GM23248 (cell line): ENCODE data around the gene CRY2. TPM values are rescaled to one million over a fixed set of nuclear protein-coding genes. Genes with fewer than 3 reads are reported as not detected.
"Not testable (repeated sequence)": the region's sequence is repeated elsewhere in the genome, so short reads cannot be mapped to it uniquely, and the experiment has no call there.

Experiments used
- DNase-seq: peaks from one replicate; pipeline ENCODE4 v3.0.0-alpha.2; 2015
- H2AFZ ChIP-seq: fragments of 200-600 bp; sonication (generic); 2 replicates; pipeline ENCODE4 v1.6.1; 2016; ENCODE audit warnings: antibody characterized with exemption
- H3F3A ChIP-seq: fragments of 200-600 bp; sonication (generic); 2 replicates; pipeline ENCODE4 v1.6.1; 2016; ENCODE audit warnings: mild to moderate bottlenecking, antibody characterized with exemption, mixed run types; ENCODE audit not compliant: insufficient read depth
- H3K27ac ChIP-seq: fragments of 200-600 bp; sonication (generic); 2 replicates; pipeline ENCODE4 v1.5.1; 2016; ENCODE audit warnings: mild to moderate bottlenecking
- H3K27me3 ChIP-seq: fragments of 200-600 bp; sonication (generic); replicated peaks from 2 replicates; pipeline ENCODE4 v1.6.1; 2016; ENCODE audit warnings: mild to moderate bottlenecking; ENCODE audit not compliant: insufficient read depth
- H3K36me3 ChIP-seq: fragments of 200-600 bp; sonication (generic); 2 replicates; pipeline ENCODE4 v1.6.1; 2016; ENCODE audit warnings: low read depth, mild to moderate bottlenecking
- H3K4me1 ChIP-seq: fragments of 200-600 bp; sonication (generic); 2 replicates; pipeline ENCODE4 v1.6.1; 2016; ENCODE audit warnings: mild to moderate bottlenecking; ENCODE audit not compliant: insufficient read depth
- H3K4me2 ChIP-seq: fragments of 200-600 bp; sonication (generic); one replicate; pipeline ENCODE4 v1.6.1; 2016; ENCODE audit warnings: mild to moderate bottlenecking; ENCODE audit not compliant: unreplicated experiment
- H3K4me3 ChIP-seq: fragments of 200-600 bp; sonication (generic); 2 replicates; pipeline ENCODE4 v1.5.1; 2016; ENCODE audit warnings: mild to moderate bottlenecking
- H3K79me2 ChIP-seq: fragments of 200-600 bp; sonication (generic); 2 replicates; pipeline ENCODE4 v1.6.1; 2016; ENCODE audit warnings: mild to moderate bottlenecking; ENCODE audit not compliant: insufficient read depth
- H3K9ac ChIP-seq: fragments of 200-600 bp; sonication (generic); 2 replicates; pipeline ENCODE4 v1.6.1; 2016; ENCODE audit warnings: mild to moderate bottlenecking
- H3K9me2 ChIP-seq: fragments of 200-600 bp; sonication (generic); 2 replicates; pipeline ENCODE4 v1.6.1; 2016; ENCODE audit warnings: mixed run types, mild to moderate bottlenecking, moderate library complexity; ENCODE audit not compliant: insufficient read depth
- H3K9me3 ChIP-seq: fragments of 200-600 bp; sonication (generic); one replicate; pipeline ENCODE4 v1.6.1; 2017; ENCODE audit warnings: low read depth
- H4K20me1 ChIP-seq: fragments of 200-600 bp; sonication (generic); 2 replicates; pipeline ENCODE4 v1.6.0; 2016; ENCODE audit not compliant: insufficient read depth
- EZH2 ChIP-seq: fragments of 200-600 bp; sonication (generic); IDR thresholded peaks from 2 replicates; pipeline ENCODE4 v1.6.1; 2018; ENCODE audit warnings: antibody characterized with exemption, mild to moderate bottlenecking; ENCODE audit not compliant: insufficient read depth, poor library complexity, severe bottlenecking
- EZH2phosphoT487 ChIP-seq: fragments of 200-600 bp; sonication (generic); IDR thresholded peaks from 2 replicates; pipeline ENCODE4 v1.6.1; 2018; ENCODE audit warnings: antibody characterized with exemption, moderate library complexity, mild to moderate bottlenecking, low read depth; ENCODE audit not compliant: insufficient read depth
- WGBS, 2 experiments: methylation state at CpG; one replicate each; pipeline ENCODE4 v1.1.6; 2015 to 2017; ENCODE audit warnings: low lambda C conversion rate in 2 of 2, low coverage in 1 of 2; ENCODE audit errors: missing lambda C conversion rate in 2 of 2; 5-methylcytosine and 5-hydroxymethylcytosine counted together
- in situ Hi-C: fragments of 300-500 bp; cut with MboI; formaldehyde crosslinking; loops from 2 replicates; pipeline ENCODE4 v1.15.0; 2020
- polyA plus RNA-seq: library from polyadenylated mRNA; unstranded; fragments of >200 nt; fragmentation: Nextera tagmentation; extraction: Ambion mirVana; gene quantifications from 2 replicates; pipeline ENCODE4 v1.2.1, GENCODE V29; 2016
- total RNA-seq: library from RNA; depleted of rRNA; stranded (reverse); fragments of >200 nt; shearing (Covaris generic); gene quantifications from 2 replicates; pipeline ENCODE4 v1.2.3, GENCODE V29; 2014

CRY2 gene
- total and polyA plus RNA-seq, 2 experiments from 2014 or later = 7.6 to 10.3 TPM

- DNase-seq = peak; percentile 92
- Histone ChIP-seq H3K4me3 (peak overlapping the region; percentile 94), H3K9me2 (no peaks in the 10 kb centered on the region), H3K4me2 (peak overlapping the region; percentile 99), H3K9ac (peak overlapping the region; percentile 99), H3K27me3 (no peaks in the 10 kb centered on the region), H4K20me1 (no peaks in the 10 kb centered on the region), H3K27ac (peak overlapping the region; percentile 94), H3K9me3 (no peaks in the 10 kb centered on the region), H3K79me2 (peaks cover 41% of the 10 kb centered on the region), H3F3A (no peaks in the 10 kb centered on the region), H3K4me1 (peaks cover 23% of the 10 kb centered on the region), H3K36me3 (no peaks in the 10 kb centered on the region), H2AFZ (peak overlapping the region; percentile 92)
- 7 to 11% methylated on average over 16 to 29 of the region's 29 CpGs for WGBS, 2 experiments
- in situ Hi-C loops = no loop called here
- no peak for TF ChIP-seq EZH2phosphoT487
- TF ChIP-seq EZH2 = no peak
These were observed 41.8 kb upstream of the CRY2 start for GRCh38 chr11:45805305-45806071.

GRCh38 chr11:45806072-45806933 is 41.0 kb upstream of the CRY2 start:
- no peak overlapping the region for H2AFZ ChIP-seq
- no peaks in the 10 kb centered on the region for H3K36me3 ChIP-seq
- peak overlapping the region; percentile 99 for H3K4me2 ChIP-seq
- no peak for DNase-seq
- H3F3A ChIP-seq = no peaks in the 10 kb centered on the region
- H3K9ac ChIP-seq = peak overlapping the region; percentile 99
- no peak overlapping the region for H3K27ac ChIP-seq
- no peaks in the 10 kb centered on the region for H3K9me3 ChIP-seq
- TF ChIP-seq EZH2 (no peak), EZH2phosphoT487 (no peak)
- no peaks in the 10 kb centered on the region for H3K27me3 ChIP-seq
- H3K9me2 ChIP-seq = no peaks in the 10 kb centered on the region
- in situ Hi-C loops = no loop called here
- 53 to 55% methylated on average over 20 of the region's 20 CpGs for WGBS, 2 experiments
- H3K4me1 ChIP-seq = peaks cover 23% of the 10 kb centered on the region
- peaks cover 41% of the 10 kb centered on the region for H3K79me2 ChIP-seq
- H4K20me1 ChIP-seq = no peaks in the 10 kb centered on the region
- peak overlapping the region; percentile 94 for H3K4me3 ChIP-seq

DNA sequence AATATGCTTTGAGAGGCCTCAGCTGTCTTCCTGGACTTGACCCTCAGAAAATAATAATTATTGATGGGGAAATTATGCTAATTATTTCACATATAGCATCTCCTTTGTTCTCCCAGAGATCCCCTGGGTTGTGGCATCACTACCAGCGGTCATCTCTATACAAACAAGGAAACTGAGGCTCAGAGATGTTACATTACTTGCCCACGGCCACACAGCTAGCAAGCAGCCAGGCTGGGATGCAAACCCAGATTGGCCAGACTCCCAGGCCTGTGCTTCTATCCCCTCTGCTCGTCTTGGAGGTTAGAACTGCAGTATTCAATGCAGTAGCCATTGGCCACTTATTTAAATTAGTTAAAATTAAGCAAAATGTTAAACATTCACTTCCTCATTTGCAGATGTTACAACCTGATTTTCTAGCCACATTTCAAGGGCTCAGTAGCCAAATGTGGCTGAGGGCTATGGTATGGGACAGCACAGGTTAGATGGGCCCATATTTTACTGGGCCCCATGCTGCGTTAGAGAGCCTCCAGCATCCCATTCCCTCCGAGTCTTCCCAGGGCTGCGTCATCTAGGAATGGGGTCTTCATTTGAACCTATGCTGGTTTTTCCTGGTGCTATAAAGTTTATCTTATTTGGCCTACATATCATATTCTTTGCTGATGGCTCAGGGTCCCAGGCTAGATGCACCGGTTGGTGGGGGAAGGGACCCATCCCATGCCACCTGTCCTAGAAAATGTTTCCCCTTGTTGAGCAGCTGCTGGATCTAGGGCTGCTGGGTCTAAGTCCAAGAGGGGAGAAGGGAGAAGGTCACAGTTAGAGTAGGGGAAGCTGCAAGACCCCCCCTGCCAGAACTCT is 40.1 kb upstream of the CRY2 start:
- Histone ChIP-seq H2AFZ (no peak overlapping the region), H3K27me3 (no peaks in the 10 kb centered on the region), H3K79me2 (peaks cover 41% of the 10 kb centered on the region), H3K4me1 (peaks cover 23% of the 10 kb centered on the region), H3K9ac (peak overlapping the region; percentile 99), H3K9me2 (no peaks in the 10 kb centered on the region), H3K4me3 (peak overlapping the region; percentile 94), H3K4me2 (peak overlapping the region; percentile 99), H3K9me3 (no peaks in the 10 kb centered on the region), H3K36me3 (no peaks in the 10 kb centered on the region), H3F3A (no peaks in the 10 kb centered on the region), H3K27ac (no peak overlapping the region), H4K20me1 (no peaks in the 10 kb centered on the region)
- in situ Hi-C loops = no loop called here
- 44 to 48% methylated on average over 7 of the region's 7 CpGs for WGBS, 2 experiments
- DNase-seq = no peak
- TF ChIP-seq EZH2 (no peak), EZH2phosphoT487 (no peak)

- no peak overlapping the region for H3K9ac ChIP-seq
- H4K20me1 ChIP-seq = no peaks in the 10 kb centered on the region
- H3K79me2 ChIP-seq = peaks cover 41% of the 10 kb centered on the region
- no peaks in the 10 kb centered on the region for H3K36me3 ChIP-seq
- H3K4me1 ChIP-seq = peaks cover 23% of the 10 kb centered on the region
- in situ Hi-C loops = no loop called here
- no peak overlapping the region for H2AFZ ChIP-seq
- 75 to 82% methylated on average over 4 of the region's 4 CpGs for WGBS, 2 experiments
- H3K4me2 ChIP-seq = peak overlapping the region; percentile 99
- no peak overlapping the region for H3K27ac ChIP-seq
- H3K4me3 ChIP-seq = peak overlapping the region; percentile 94
- DNase-seq = no peak
- no peaks in the 10 kb centered on the region for H3K9me3 ChIP-seq
- H3F3A ChIP-seq = no peaks in the 10 kb centered on the region
- no peaks in the 10 kb centered on the region for H3K27me3 ChIP-seq
- no peak for TF ChIP-seq EZH2phosphoT487
- no peaks in the 10 kb centered on the region for H3K9me2 ChIP-seq
These were observed 39.5 kb upstream of the CRY2 start for GRCh38 chr11:45807792-45808238.

- H3K9me2 ChIP-seq, H3K9me3 ChIP-seq, H3K4me3 ChIP-seq, H3K27me3 ChIP-seq, H3F3A ChIP-seq, H3K27ac ChIP-seq, H3K4me2 ChIP-seq, in situ Hi-C loops, H2AFZ ChIP-seq, H3K36me3 ChIP-seq, H4K20me1 ChIP-seq, H3K9ac ChIP-seq, DNase-seq: not testable (repeated sequence)
- H3K4me1 ChIP-seq = peaks cover 23% of the 10 kb centered on the region
- 90 to 92% methylated on average over 6 of the region's 6 CpGs for WGBS, 2 experiments
- H3K79me2 ChIP-seq = peaks cover 41% of the 10 kb centered on the region
These were observed 38.8 kb upstream of the CRY2 start for GRCh38 chr11:45808427-45808826.
